Pancreas (tissue), 10 donors: ENCODE measurements around the gene AKNA. TPM values are rescaled to one million over a fixed set of nuclear protein-coding genes. Genes with fewer than 3 reads are reported as not detected.

Source experiments
- ATAC-seq, 4 donors: fragments of 200-7000 bp; cut with Tn5 transposase; one replicate each; pipeline versions ENCODE4 v1.8.0 to v1.9.1; 2020; ENCODE audit warnings: mild to moderate bottlenecking in 4 of 4, moderate library complexity in 4 of 4
- DNase-seq, 6 donors: peaks; one replicate each; pipeline ENCODE4 v3.0.0-alpha.2; 2020
- FAIRE-seq: peaks from 2 replicates; lab custom pipeline; 2012; peaks lifted over from hg19 to GRCh38; lab: Jason Lieb, UNC
- H3K27ac ChIP-seq, 4 donors: fragments of 200-600 bp; sonication (generic); 1 replicate in 3 of 4; 2 replicates in 1 of 4; pipeline versions ENCODE4 v1.5.0 to v1.8.0; 2020
- H3K27me3 ChIP-seq, 4 donors: fragments of 200-600 bp; one replicate each; pipeline ENCODE4 v1.8.0; 2021
- H3K36me3 ChIP-seq, 3 donors: fragments of 200-600 bp; sonication (generic) in 1 of 3; one replicate each; pipeline versions ENCODE4 v1.5.0 to v1.8.0; 2020 to 2021
- H3K4me1 ChIP-seq, 3 donors: fragments of 200-600 bp; one replicate each; pipeline ENCODE4 v1.8.0; 2021
- H3K4me3 ChIP-seq, 4 donors: fragments of 200-600 bp; sonication (generic) in 2 of 4; one replicate each; pipeline versions ENCODE4 v1.5.0 to v1.8.0; 2020 to 2021
- H3K9me3 ChIP-seq, 4 donors: fragments of 200-600 bp; one replicate each; pipeline ENCODE4 v1.8.0; 2021
- WGBS, 2 donors: extraction: QIAGEN DNeasy Blood & Tissue Kit; methylation state at CpG; one replicate each; pipeline ENCODE4 v1.1.7; 2013; 5-methylcytosine and 5-hydroxymethylcytosine counted together
- intact Hi-C, 3 donors: fragments of 100-400 bp; cut with DNase I; formaldehyde crosslinking; loops; one replicate each; pipeline versions ENCODE4 v1.11.1 to v1.14.2; 2022
- polyA plus RNA-seq, 2 donors: library from polyadenylated mRNA; stranded (reverse); fragments of 200-250 nt; gene quantifications; one replicate each; pipeline ENCODE4 v1.2.3, GENCODE V29; 2013
- total RNA-seq, 6 donors: library from RNA; stranded (reverse); fragmentation: NEBNext Ultra II Directional in 4 of 6; extraction: Animal tissue kit (Norgen Biotek cat#: 25700) in 4 of 6; gene quantifications; one replicate each; pipeline versions ENCODE4 v1.2.1 to v1.2.4, GENCODE V29; 2021 to 2023
- TF ChIP-seq, protein P1 (sequence below), 4 donors: fragments of 200-600 bp; sonication (generic) in 3 of 4; IDR thresholded peaks; one replicate each; pipeline versions ENCODE4 v1.5.0 to v1.8.0; 2021; ENCODE audit warnings: antibody characterized with exemption in 4 of 4
- donor health status: healthy with polysubstance abuse.
- donor health status: DM: no; HTN: no; CAD: no; lungs with moderate emphysema.
- donor health status: DM: no; HTN: no; CAD: no.
- donor health status: control.
- donor health status: control.
- donor health status: Bipolar disorder and iron deficiency.
- donor health status: DM: yes; HTN: yes; CAD: no.
- donor health status: DM: no; HTN: no; CAD: no.
- donor health status: DM: no; HTN: no; CAD: no.
- donor health status: DM: yes; HTN: yes; CAD: no.

The AKNA gene
- total and polyA plus RNA-seq, 8 donors: 5.4 to 18.0 (median 10.4) TPM

DNA sequence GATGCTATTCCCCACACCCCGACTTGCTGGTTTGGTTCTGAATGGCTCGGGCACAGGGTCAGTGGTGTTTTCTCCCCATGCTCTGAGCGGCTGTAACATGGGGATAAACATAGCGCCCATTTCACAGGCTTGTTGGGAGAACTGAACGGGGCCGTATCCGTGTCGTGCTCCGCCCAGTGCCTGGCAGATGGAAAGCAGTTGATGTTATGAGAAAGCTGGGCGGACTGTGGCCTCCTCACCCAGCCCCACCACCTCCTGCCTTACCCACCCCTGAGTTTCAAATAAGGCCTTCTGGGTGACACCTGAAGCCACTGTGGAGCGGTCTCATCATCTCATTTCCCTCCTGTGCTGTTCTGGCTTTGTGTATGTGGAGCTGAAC lies 43.6 kb downstream of the AKNA start:
- H3K36me3 ChIP-seq: peaks cover 0 to 4% (median 0%) of the 10 kb centered on the region in 3 donors
- FAIRE-seq: no peak

DNA sequence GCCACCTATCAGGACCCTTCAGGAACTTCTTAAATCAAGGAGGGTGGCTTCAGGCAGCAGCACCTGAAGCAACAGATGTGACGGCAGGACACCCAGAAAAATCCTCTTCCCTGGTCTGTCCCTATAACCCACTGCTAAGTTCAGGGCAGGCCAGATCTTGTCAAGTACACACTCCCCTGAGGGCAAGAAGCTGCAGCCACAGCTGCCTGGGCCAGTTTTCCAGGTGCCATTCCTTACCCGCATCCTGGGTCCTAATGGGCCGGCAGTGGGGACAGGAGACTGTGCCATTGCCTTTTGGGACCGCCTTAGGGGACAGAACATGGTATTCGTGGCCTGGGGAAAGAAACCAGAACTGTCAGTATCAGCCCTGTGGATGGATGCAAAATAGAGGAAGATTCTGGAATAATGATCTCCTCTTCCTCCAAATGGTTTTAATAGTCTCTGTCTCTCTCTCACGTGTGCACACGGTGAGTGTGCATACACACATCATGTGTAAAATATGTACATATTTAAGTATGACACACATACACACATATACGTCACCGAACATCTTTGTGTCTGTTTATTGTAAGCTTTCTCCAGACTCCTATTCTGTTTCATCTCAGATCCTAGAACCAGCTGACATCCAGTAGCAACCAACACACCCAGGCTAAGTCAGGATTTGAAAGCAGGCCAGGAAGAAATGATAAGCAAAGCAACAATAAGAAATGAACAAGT lies 44.2 kb downstream of the AKNA start:
- WGBS, 2 donors: 88 to 91% methylated on average over 9 of the region's 9 CpGs
- ATAC-seq: no peak
- no peak overlapping the region for H3K4me3 ChIP-seq
- H3K9me3 ChIP-seq: no peaks in the 10 kb centered on the region
- H3K27me3 ChIP-seq: no peaks in the 10 kb centered on the region
- no peaks in the 10 kb centered on the region for H3K4me1 ChIP-seq
- H3K36me3 ChIP-seq: peaks cover 0 to 4% (median 0%) of the 10 kb centered on the region in 3 donors
- no peak for FAIRE-seq
- no peak overlapping the region for H3K27ac ChIP-seq
- intact Hi-C loops: no loop called here
- no peak for DNase-seq
- TF ChIP-seq, protein P1, sequence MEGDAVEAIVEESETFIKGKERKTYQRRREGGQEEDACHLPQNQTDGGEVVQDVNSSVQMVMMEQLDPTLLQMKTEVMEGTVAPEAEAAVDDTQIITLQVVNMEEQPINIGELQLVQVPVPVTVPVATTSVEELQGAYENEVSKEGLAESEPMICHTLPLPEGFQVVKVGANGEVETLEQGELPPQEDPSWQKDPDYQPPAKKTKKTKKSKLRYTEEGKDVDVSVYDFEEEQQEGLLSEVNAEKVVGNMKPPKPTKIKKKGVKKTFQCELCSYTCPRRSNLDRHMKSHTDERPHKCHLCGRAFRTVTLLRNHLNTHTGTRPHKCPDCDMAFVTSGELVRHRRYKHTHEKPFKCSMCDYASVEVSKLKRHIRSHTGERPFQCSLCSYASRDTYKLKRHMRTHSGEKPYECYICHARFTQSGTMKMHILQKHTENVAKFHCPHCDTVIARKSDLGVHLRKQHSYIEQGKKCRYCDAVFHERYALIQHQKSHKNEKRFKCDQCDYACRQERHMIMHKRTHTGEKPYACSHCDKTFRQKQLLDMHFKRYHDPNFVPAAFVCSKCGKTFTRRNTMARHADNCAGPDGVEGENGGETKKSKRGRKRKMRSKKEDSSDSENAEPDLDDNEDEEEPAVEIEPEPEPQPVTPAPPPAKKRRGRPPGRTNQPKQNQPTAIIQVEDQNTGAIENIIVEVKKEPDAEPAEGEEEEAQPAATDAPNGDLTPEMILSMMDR (IDR thresholded peaks at IDR 0.05): no peak

More for the DNA sequence above, 43.6 kb downstream of the AKNA start:
- ATAC-seq (no peak), DNase-seq (no peak)
- TF ChIP-seq, protein P1 (IDR thresholded peaks at IDR 0.05): no peak
- Histone ChIP-seq H3K4me1 (no peaks in the 10 kb centered on the region), H3K27me3 (no peaks in the 10 kb centered on the region), H3K4me3 (no peak overlapping the region), H3K9me3 (no peaks in the 10 kb centered on the region), H3K27ac (no peak overlapping the region)
- intact Hi-C loops: no loop called here
- 90 to 92% methylated on average over 11 of the region's 11 CpGs for WGBS, 2 donors

DNA sequence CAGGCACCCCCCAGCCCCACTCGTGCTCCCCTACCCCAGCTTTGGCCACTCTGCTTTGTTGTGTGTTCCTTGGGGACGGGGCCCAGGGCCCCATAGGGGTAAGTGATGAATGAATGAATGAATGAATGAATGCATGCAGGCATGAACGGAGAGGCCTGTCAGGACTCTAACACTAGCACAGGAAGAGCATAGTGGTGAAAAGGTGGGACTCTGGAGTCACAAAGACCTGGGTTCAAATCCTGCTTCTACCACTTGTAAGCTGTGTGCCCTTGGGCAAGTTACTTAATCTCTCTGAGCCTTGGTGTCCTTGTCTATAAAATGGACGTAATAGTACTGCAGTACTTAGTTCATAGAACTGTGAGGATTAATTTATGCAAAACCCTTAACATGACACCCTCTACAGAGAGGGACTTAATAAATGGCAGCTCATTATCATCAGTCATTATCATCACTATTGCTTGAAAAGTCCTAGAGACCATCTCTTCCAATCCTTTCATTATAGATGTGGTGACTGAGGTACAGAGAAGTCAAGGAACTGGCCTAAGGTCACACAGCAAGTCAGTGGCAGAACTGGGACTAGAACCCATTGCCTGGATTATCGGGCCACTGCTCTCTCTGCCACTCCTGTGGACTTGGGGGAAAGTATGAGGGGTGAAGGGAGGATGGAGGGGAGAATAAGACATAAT lies 44.9 kb downstream of the AKNA start:
- intact Hi-C loops: no loop called here
- no peaks in the 10 kb centered on the region for H3K9me3 ChIP-seq
- H3K27ac ChIP-seq: no peak overlapping the region
- H3K27me3 ChIP-seq: no peaks in the 10 kb centered on the region
- DNase-seq (no peak), ATAC-seq (no peak), FAIRE-seq (no peak)
- H3K4me1 ChIP-seq: no peaks in the 10 kb centered on the region
- peaks cover 0 to 4% (median 0%) of the 10 kb centered on the region in 3 donors for H3K36me3 ChIP-seq
- no peak overlapping the region for H3K4me3 ChIP-seq
- TF ChIP-seq, protein P1 (IDR thresholded peaks at IDR 0.05): no peak
- 79 to 93% methylated on average over 5 of the region's 5 CpGs for WGBS, 2 donors

DNA sequence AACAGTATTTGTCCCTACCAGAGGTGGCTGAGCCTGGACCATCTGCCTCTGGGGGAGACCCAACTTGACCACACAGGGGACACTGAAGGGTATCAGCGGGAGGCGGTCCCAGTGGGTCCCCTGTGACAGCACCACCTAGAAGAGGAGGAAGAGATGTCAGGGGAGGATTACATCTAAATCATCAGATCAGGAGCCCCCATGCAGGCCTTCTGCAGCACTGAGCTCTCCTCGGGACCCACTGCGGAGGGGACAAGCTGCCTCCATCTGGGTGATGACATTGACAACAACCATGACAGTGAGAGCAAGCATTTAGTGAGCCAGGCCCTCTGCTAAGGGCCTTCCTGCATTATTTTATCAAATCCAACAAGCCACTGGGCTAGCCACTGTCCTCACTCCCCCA lies 45.8 kb downstream of the AKNA start:
- TF ChIP-seq, protein P1 (IDR thresholded peaks at IDR 0.05): no peak
- H3K27me3 ChIP-seq: no peaks in the 10 kb centered on the region
- peaks cover 0 to 4% (median 0%) of the 10 kb centered on the region in 3 donors for H3K36me3 ChIP-seq
- H3K4me3 ChIP-seq: no peak overlapping the region
- DNase-seq (no peak), FAIRE-seq (no peak), ATAC-seq (no peak)
- no peaks in the 10 kb centered on the region for H3K9me3 ChIP-seq
- no peak overlapping the region for H3K27ac ChIP-seq
- H3K4me1 ChIP-seq: no peaks in the 10 kb centered on the region
- 89 to 95% methylated on average over 4 of the region's 4 CpGs for WGBS, 2 donors
- intact Hi-C loops: no loop called here
